Measurements from ENCODE around the gene LHX6.

LHX6 gene

GRCh38 chr9:122264360-122265148 lies 35.8 kb upstream of the LHX6 start, which contains the start of the genes MRRF and RBM18:
TSS of gene MRRF (plus strand) at chr9:122264882. CDS start at chr9:122270892, 6,010 bp downstream.
TSS of gene RBM18 (minus strand) at chr9:122264840. CDS start at chr9:122261492, 3,348 bp downstream.
- TF ChIP-seq CTCF (conservative IDR thresholded peaks at IDR 0.05), result no peak
- H3K27ac ChIP-seq, result peak within 1 kb of the TSS; percentile 93

DNA sequence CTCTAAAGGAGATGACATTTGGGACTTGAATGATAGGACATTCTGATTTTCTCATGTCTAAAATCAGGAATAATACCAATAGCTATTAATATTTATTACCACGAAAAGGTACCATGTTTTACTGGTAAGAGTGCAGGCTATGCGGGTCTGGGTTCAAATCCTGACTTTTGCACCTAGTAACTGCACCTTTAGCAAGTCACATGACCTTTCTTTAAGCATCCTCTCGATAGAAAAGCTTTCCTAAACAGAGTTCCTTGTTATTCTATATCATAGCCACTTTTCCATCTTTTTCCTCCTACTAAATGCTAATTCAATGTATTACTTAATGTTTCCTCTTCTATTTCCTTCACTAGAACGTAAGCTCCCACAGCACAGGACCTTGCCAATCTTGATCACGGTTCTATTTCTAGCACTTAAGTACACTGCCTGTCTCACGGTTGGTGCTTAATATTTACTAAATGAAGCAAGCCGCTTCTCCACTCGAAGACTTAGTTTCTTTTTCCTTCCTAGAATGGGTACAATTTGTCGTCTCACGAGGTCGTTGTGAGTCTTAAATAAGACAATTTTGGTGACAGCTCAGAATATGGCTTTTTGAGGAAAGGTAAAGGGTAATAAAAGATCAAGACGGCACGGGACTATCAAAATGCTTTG lies 35.1 kb upstream of the LHX6 start:
- H3K27ac ChIP-seq, result peak overlapping the region; percentile 93
- TF ChIP-seq CTCF (conservative IDR thresholded peaks at IDR 0.05), result no peak

- peak overlapping the region; percentile 93 for H3K27ac ChIP-seq
- TF ChIP-seq CTCF (conservative IDR thresholded peaks at IDR 0.05), result no peak
These were observed 33.3 kb upstream of the LHX6 start for GRCh38 chr9:122262073-122262472.

DNA sequence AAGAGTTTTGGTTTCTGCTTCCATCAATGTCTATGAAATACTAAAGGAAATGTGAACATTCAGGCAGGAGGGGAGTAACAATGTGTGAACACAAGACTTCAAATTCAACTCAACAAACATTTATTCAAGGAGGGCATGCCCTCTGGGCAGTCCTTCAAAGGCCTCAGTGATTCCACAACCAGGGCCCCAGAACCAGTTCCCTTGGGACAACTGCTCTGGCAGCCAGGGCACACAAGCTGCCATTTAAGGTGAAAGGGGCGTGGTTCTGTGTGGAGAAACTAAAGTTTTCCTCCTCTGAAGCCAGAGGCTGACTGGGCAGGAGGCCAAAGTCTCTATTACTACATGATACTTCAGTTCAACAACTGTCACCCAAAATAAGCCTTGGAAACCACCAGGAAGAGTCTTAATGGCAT lies 32.7 kb upstream of the LHX6 start:
- H3K27ac ChIP-seq, result peak overlapping the region; percentile 93
- no peak for TF ChIP-seq CTCF (conservative IDR thresholded peaks at IDR 0.05)

DNA sequence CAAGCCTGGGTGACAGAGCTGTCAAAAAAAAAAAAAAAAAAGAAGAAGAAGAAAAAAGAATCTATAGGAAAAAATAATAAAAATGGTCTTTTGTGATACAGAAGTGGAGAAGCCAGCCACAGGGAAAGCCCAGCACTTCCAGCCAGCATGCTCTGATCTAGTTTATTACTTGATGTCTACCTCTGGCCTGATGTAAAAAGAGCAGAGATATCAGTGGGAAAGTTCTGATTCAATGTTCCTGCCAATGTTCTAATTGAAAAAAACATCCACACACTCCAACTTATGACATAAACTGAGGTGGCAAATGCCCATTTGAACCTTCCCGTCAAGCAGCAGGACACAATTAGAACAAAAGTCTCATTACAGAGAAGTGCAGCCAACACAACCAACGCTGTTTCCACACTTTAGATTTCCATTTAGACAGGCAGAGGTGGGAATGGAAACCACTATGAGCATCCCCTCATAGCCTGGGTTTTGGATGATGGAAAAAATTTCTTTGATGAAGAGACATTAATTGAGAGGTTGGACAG lies 30.2 kb upstream of the LHX6 start:
- TF ChIP-seq CTCF (conservative IDR thresholded peaks at IDR 0.05), result no peak
- H3K27ac ChIP-seq, result no peak overlapping the region

- TF ChIP-seq CTCF (conservative IDR thresholded peaks at IDR 0.05), result no peak
- H3K27ac ChIP-seq, result no peak overlapping the region
These were observed 27.4 kb upstream of the LHX6 start for GRCh38 chr9:122256206-122256605.

DNA sequence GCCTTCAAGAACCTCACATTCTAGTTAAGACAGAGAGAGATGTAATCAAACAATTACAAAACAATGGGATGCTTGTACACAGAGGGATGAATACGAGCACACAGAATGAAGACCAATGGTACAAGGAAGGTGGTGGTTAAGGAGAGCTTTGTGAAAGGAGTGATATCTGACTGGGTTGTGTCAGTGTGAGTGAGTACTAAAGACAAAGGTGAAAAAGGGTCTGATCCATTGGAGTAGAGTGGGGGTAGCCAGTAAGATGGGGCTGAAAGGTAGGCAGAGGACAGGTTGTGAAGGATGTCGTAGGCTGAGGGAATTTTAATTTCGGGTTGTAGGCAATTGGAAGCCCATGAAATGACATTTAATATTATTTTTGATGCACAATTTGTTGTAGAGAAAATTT lies 26.0 kb upstream of the LHX6 start:
- no peak for TF ChIP-seq CTCF (conservative IDR thresholded peaks at IDR 0.05)
- no peak overlapping the region for H3K27ac ChIP-seq

Data from VCaP (cell line).